ENCODE results near the gene EZH1. TPM values are rescaled to one million over a fixed set of nuclear protein-coding genes. Genes with fewer than 3 reads are reported as not detected.
A peak's percentile ranks its signal among the peaks of the same experiment; 100 is the strongest.
"Not testable (repeated sequence)": the region's sequence is repeated elsewhere in the genome, so short reads cannot be mapped to it uniquely, and the experiment has no call there.

Gene EZH1
- total RNA-seq, 1 donor from 2014 or later = 18.2 TPM

DNA sequence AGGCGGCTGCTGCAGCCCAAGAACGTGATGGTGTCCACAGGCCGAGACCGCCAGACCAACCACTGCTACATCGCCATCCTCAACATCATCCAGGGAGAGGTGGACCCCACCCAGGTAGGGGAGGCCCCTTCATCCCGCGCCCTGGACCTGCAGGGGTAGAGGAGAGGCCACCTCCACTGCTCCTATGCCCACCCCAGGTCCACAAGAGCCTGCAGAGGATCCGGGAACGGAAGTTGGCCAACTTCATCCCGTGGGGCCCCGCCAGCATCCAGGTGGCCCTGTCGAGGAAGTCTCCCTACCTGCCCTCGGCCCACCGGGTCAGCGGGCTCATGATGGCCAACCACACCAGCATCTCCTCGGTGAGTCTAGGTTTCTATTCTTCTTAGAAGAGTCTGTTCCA lies 78.7 kb downstream of the EZH1 start:
- not testable (repeated sequence) for DNase-seq

DNA sequence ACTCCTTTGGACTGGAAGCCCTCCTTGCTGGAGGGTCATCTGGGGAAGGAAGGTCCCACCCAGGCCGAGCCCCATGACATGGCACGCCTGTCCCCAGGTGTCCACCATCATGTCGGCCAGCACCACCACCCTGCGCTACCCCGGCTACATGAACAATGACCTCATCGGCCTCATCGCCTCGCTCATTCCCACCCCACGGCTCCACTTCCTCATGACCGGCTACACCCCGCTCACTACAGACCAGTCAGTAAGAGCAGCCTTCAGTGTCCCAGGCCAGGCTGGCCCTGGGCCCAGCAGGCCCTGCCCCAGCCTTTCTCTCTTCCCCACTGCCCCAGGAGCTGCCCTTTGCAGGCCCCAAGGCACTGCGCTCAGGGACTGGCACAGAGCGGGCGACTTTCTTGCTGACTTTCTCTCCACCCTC lies 79.2 kb downstream of the EZH1 start:
- no peak for DNase-seq

DNA sequence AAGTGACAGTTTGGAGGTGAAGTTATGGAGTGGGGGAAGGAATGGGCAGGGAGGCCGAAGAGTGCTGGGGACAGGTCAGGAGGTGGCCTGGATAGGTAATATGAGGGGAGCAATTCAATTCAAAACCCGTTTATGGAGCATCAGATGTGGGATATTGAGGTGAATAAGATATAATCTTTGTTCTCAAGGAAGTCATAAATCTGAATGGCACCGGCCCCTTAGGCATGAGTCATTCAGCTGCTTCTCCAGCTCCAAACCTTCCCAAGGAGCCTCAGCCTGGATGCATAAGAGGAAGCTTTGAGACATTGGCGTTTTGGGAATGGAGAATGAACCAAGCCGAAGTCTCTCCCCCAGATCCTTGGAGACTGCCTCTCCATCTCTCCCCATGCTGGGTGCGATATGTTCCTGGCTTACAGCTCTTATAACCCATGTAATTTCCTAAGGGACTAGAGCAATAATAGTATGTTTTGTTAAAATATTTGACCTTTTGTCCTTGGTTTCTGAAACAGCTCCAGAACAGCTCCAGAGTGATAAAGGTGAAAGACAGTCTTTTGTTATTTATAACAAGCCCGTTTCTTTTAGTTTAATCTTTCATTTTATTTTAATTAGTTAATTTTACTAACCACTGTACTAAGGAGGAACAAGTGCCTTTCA lies 84.0 kb downstream of the EZH1 start:
- peak; percentile 76 for DNase-seq

DNA sequence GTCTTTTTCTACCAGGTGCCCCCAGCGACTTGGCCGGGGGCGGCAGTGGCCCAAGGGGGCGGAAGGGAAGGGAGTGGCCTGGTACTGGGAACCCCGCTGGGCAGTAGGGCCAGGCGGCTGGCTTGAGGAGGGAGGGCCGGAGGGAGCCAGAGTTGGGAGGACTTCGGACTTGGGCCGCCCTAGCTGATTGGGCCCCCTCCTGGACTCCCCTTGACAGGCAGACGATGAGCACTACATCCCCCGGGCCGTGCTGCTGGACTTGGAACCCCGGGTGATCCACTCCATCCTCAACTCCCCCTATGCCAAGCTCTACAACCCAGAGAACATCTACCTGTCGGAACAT lies 84.9 kb downstream of the EZH1 start:
- not testable (repeated sequence) for DNase-seq

DNA sequence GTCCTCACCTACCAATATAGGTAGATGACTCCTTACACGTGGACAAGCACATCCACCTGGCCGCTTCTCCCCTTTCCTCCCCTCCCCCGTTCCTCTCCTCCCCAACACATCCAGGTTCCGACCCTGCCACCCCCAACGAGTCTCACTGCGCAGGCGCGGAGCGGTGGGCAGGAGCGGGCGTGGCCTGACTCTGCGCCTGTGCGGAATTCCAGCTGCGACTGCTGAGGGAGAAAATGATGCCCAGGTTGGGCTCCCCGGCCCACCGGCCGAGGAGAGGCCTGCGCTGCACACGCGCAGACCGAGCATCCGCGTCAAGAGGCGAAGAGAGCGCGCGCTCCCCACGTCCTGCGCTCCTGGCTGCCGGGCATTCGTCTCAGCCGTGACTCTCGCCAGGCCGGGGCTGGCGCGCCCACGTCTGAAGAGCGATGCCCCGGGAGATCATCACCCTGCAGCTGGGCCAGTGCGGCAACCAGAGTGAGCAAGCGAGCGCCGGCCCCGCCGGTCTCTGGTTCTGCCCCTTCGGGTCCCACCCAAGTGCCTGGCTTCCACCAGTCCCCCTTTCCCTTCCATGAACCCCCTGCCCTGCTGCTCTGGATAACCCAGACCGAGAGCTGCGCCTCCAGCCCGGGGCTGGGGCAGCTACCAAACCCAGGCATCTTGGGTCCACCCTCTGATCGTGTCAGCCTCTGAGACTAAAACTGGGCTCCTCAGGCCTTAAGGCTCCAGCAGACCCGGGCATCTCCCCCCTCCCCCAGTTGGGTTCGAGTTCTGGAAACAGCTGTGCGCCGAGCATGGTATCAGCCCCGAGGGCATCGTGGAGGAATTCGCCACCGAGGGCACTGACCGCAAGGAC lies 85.5 kb downstream of the EZH1 start, which contains the start of gene TUBG2:
Gene TUBG2 (plus strand): TSS at position 206 of the 853 bp plus-strand sequence. CDS start 220 bp downstream, at position 426.
- DNase-seq = peak; percentile 87

DNA sequence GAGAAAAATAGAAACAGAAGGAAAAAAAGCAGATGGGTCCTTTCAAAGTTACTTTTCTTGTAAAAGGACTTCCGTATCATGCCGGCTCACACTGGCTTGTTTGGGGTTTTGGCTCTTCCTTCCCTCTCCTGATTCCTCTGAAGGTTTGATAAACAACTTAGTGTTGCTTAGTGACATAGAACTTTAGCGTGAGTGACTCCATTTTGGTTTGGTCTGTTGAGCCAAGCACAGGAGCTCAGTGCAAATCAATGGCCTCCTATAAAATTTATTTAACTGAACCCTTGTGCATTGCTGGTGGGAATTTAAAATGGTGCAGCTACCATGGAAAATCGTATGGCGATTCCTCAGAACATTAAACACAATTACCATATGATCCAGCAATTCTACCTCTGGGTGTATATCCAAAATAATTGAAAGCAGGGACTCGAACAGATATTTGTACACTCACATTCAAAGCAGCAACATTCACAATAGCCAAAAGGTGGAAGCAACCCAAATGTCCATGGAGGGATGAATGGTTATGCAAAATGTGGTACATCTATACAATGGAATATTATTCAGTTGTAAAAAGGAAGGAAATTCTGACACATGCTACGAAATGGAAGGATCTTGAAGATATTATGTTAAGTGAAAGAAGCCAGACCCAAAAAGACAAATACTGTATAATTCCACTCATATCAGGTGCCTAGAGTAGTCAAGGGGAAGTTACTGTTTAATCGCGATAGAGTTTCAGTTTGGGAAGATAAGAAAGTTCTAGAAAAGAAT lies 86.8 kb downstream of the EZH1 start:
- DNase-seq = no peak

DNA sequence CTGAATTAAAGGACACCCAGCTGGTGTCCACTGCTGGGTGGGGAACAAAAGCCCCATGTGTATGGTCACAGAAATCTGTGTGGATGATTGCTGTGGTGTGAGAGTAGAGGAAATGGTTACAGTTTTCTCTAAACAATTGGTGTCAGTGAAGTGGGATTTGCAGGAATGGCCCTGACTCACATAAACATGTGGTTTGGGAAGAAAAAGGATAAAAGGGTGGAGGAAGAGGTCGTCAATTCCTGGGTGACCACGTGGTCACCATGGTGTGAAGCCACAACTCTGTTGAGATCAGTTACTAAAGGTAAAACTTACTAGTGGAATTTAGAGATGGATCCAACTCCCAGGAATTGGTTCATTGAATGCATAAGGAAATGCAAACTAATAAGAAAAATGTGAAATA lies 89.3 kb downstream of the EZH1 start:
- no peak for DNase-seq

DNA sequence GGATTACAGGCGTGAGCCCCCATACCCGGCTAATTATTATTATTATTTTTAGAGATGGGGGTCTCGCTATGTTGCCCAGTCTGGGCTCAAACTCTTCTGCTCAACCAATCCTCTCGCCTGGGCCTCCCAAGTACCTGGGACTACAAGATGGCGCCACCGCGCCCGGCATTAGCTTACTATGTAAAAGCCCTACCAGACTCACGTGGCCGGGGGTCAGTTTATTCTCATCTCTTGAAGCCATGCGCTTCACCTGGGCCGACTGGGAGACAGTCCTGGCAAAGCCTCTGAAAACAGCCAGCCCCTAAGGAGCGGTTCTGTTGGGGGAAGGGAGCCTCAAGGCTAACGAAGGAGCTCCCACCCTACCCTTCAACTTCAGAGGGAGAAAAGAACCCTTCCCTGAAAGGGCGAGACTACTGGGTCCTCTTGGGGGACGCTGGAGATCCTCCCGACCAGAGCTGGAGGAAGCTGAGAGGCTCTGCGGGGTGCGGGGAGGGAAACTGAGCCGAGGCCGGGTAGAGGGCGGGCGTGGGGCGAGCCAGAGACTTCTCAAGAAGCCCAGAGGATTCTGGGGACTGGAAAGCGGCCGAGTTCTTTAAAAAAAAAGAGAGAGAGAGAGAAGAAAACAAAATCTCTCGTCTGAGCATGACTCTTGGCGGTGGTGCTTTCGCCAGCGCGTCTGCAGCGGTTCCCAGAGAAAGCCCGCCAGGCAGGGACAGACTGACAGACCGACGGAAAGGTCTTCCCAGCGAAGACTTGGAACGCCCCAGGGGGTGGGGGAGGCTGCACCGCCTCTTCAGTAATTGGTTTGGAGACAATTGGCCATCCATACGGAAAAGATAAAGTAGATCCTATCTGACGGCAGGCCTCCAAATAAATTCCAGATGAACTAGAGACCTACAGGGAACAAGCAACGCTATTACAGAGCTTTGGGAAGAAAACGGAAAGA lies 91.4 kb downstream of the EZH1 start:
- DNase-seq = no peak

DNA sequence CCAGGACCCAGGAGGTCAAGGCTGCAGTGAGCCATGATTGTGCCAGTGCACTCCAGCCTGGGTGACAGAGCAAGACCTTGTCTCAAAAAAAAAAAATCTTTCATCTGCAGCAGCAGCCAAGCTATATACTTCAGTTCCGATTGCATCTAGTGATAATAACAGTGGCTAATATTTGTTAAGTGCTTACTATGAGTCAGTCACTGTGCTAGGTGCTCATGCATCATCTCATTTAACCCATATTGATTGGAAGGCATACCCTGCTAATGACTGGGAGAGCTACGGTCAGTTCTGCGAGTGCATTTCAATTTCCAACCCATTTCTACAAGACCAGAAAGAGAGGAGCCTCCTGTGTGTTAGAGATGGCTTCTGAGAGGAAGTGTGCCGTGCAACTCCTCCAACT lies 93.4 kb downstream of the EZH1 start:
- no peak for DNase-seq

Other genes with a start within 250 kb of the EZH1 start
- 44.9 and 53.3 TPM in 2 replicates for gene NAGLU, start 208.8 kb downstream of the EZH1 start, total RNA-seq
- gene HSD17B1, start 192.1 kb downstream of the EZH1 start, total RNA-seq = 0.23 and 0.34 TPM in 2 replicates
- 9.5 and 33.9 TPM in 2 replicates for gene COASY, start 182.9 kb downstream of the EZH1 start, total RNA-seq
- gene MLX, start 177.9 kb downstream of the EZH1 start, total RNA-seq = 33.0 and 34.5 TPM in 2 replicates
- 4.9 and 5.5 TPM in 2 replicates for gene PSMC3IP, start 167.3 kb downstream of the EZH1 start, total RNA-seq
- 63.8 and 72.5 TPM in 2 replicates for gene RETREG3, start 135.7 kb downstream of the EZH1 start, total RNA-seq
- gene TUBG1, start 135.4 kb downstream of the EZH1 start, total RNA-seq = 27.6 and 62.5 TPM in 2 replicates
- gene TUBG2, start 85.8 kb downstream of the EZH1 start, total RNA-seq = 6.4 and 7.7 TPM in 2 replicates
- 12.9 and 20.0 TPM in 2 replicates for gene PLEKHH3, start 68.0 kb downstream of the EZH1 start, total RNA-seq
- 5.1 and 7.9 TPM in 2 replicates for gene CCR10, start 63.2 kb downstream of the EZH1 start, total RNA-seq
- 12.3 and 41.2 TPM in 2 replicates for gene CNTNAP1, start 62.5 kb downstream of the EZH1 start, total RNA-seq
- 9.7 and 13.1 TPM in 2 replicates for gene RAMP2, start 16.2 kb upstream of the EZH1 start, total RNA-seq
- gene VPS25, start 28.4 kb upstream of the EZH1 start, total RNA-seq = 46.5 and 53.4 TPM in 2 replicates
- 3.4 TPM in 2 replicates for gene WNK4, start 35.6 kb upstream of the EZH1 start, total RNA-seq
- 52.5 and 75.7 TPM in 2 replicates for gene COA3, start 53.7 kb upstream of the EZH1 start, total RNA-seq
- gene CNTD1, start 53.8 kb upstream of the EZH1 start, total RNA-seq = 0.34 TPM in 1 of 2 replicates, not detected in the other
- gene BECN1, start 79.2 kb upstream of the EZH1 start, total RNA-seq = 133 and 168 TPM in 2 replicates
- gene PSME3, start 88.4 kb upstream of the EZH1 start, total RNA-seq = 77.6 and 128 TPM in 2 replicates
- 0.42 and 0.85 TPM in 2 replicates for gene AOC2, start 99.5 kb upstream of the EZH1 start, total RNA-seq
- gene AOC3, start 106.2 kb upstream of the EZH1 start, total RNA-seq = 0.17 and 0.51 TPM in 2 replicates
- gene G6PC1, start 155.8 kb upstream of the EZH1 start, total RNA-seq = not detected in 2 replicates
- gene AARSD1, start 219.4 kb upstream of the EZH1 start, total RNA-seq = 16.5 and 20.3 TPM in 2 replicates
- 0.14 TPM in 1 of 2 replicates, not detected in the other for gene PTGES3L, start 235.0 kb upstream of the EZH1 start, total RNA-seq
- gene RUNDC1, start 235.5 kb upstream of the EZH1 start, total RNA-seq = 10.1 and 14.1 TPM in 2 replicates

Measured in dermis blood vessel endothelial cell (primary cell).